ENCODE data around the gene S100A13. TPM values are rescaled to one million over a fixed set of nuclear protein-coding genes. Genes with fewer than 3 reads are reported as not detected.

S100A13 gene
- total RNA-seq, 4 donors from 2014 or later = 33.8 to 67.8 (median 45.5) TPM

GRCh38 chr1:153569465-153569864 is 57.8 kb downstream of the S100A13 start:
- TF ChIP-seq POLR2AphosphoS5 (IDR thresholded peaks at IDR 0.05) = no peak
- WGBS, 2 donors (ENCODE audit: low coverage in 1 of 2) = 60 to 85% methylated on average over 1 to 8 of the region's 8 CpGs
- no peaks in the 10 kb centered on the region for H3K36me3 ChIP-seq
- H3K9me3 ChIP-seq = no peaks in the 10 kb centered on the region
- no peak overlapping the region for H3K27ac ChIP-seq
- intact Hi-C loops (cut with DNase I; ENCODE audit: low total_unique reads) = loop anchor here (5.0 kb wide), 1 partner anchor 57 kb away; no protein-coding TSS in a partner anchor
- in situ Hi-C loops (cut with MboI; ENCODE audit: low pct_ligation_motif_present in 1 of 4, low pct_unique_long_range_greater_than_20kb in 1 of 4, low sequenced_read_pairs in 3 of 4) = loop anchor here in 2 of 4 donors (5.0 kb wide), 1 partner anchor 57 kb away; no protein-coding TSS in a partner anchor
- H3K4me3 ChIP-seq = no peak overlapping the region
- H3K27me3 ChIP-seq = no peaks in the 10 kb centered on the region
- no peak for DNase-seq
- peaks cover 34 to 59% (median 40%) of the 10 kb centered on the region in 4 donors for H3K4me1 ChIP-seq

Other genes with a start within 250 kb of the S100A13 start
- 1 to 10 TPM in 2 of 4 donors, not detected in 2; 1.6 to 7.4 TPM for gene S100A8, start 236.4 kb downstream of the S100A13 start, total RNA-seq
- not detected for gene S100A7A, start 211.0 kb downstream of the S100A13 start, total RNA-seq
- gene S100A7, start 166.9 kb downstream of the S100A13 start, total RNA-seq = not detected
- gene S100A6, start 91.5 kb downstream of the S100A13 start, total RNA-seq = 100 to 1,000 TPM; 219 to 881 (median 433) TPM
- not detected for gene S100A5, start 86.6 kb downstream of the S100A13 start, total RNA-seq
- gene S100A4, start 81.7 kb downstream of the S100A13 start, total RNA-seq = 100 to 1,000 TPM in 1 of 4 donors, 10 to 100 TPM in 3; 40.8 to 138 (median 78.6) TPM
- under 1 TPM in 1 of 4 donors, not detected in 3; 0.64 TPM for gene S100A3, start 78.2 kb downstream of the S100A13 start, total RNA-seq
- gene S100A2, start 61.7 kb downstream of the S100A13 start, total RNA-seq = 1 to 10 TPM in 1 of 4 donors, not detected in 3; 2.2 TPM
- gene S100A16, start 14.4 kb downstream of the S100A13 start, total RNA-seq = 100 to 1,000 TPM; 181 to 223 (median 196) TPM
- gene S100A14, start 11.2 kb downstream of the S100A13 start, total RNA-seq = 100 to 1,000 TPM; 134 to 514 (median 437) TPM
- 1 to 10 TPM in 2 of 4 donors, not detected in 2; 3.7 to 4.4 TPM for gene S100A1, start 929 bp upstream of the S100A13 start, total RNA-seq
- 10 to 100 TPM; 35.2 to 86.1 (median 65.2) TPM for gene CHTOP, start 6.6 kb upstream of the S100A13 start, total RNA-seq
- 10 to 100 TPM; 10.5 to 38.4 (median 27.4) TPM for gene SNAPIN, start 31.2 kb upstream of the S100A13 start, total RNA-seq
- 100 to 1,000 TPM in 1 of 4 donors, 10 to 100 TPM in 3; 16.5 to 102 (median 66.5) TPM for gene ILF2, start 43.5 kb upstream of the S100A13 start, total RNA-seq
- gene NPR1, start 51.2 kb upstream of the S100A13 start, total RNA-seq = 10 to 100 TPM in 3 of 4 donors, 1 to 10 TPM in 1; 9.8 to 25.1 (median 13.4) TPM
- 10 to 100 TPM; 26.1 to 35.6 (median 28.0) TPM for gene INTS3, start 100.5 kb upstream of the S100A13 start, total RNA-seq
- 100 to 1,000 TPM in 1 of 4 donors, 10 to 100 TPM in 3; 15.2 to 159 (median 26.2) TPM for gene SLC27A3, start 147.9 kb upstream of the S100A13 start, total RNA-seq